ENCODE data around the gene TBCB.

The TBCB gene

DNA sequence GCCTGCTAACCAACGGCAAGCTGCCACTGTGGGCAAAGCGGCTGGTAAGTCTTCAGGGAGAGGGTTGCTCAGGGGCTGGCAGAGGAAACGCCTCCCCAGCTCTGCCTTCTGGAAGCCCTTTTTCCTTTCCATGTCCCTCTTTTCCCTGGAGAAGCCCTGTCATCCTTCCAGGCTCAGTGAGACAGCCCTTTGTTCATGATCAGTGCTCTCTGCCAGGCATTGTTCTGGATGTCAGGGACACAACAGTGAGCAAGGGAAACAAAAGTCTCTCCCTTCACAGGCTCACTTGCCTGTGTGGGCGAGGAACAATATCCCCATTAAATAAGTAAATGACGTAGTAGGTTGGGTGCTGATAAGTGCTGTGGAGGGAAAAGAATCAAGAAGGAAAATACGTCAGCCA, 18.2 kb upstream of the TBCB start:
- Histone ChIP-seq H2BK5ac (ENCODE audit: low read length) (no peak overlapping the region), H4K8ac (ENCODE audit: low read depth, low read length) (no peak overlapping the region), H4K91ac (ENCODE audit: low read depth, low read length, poor library complexity) (no peak overlapping the region), H3K18ac (ENCODE audit: low read length) (no peak overlapping the region), H3K27ac (replicated peaks; ENCODE audit: low read length) (peak overlapping the region; percentile 43), H2BK15ac (ENCODE audit: low read length) (no peak overlapping the region), H2BK12ac (ENCODE audit: low read length) (no peak overlapping the region), H3K79me1 (ENCODE audit: low read depth, low read length) (peaks cover 2% of the 10 kb centered on the region), H2AFZ (ENCODE audit: low read length) (no peak overlapping the region), H3K4me1 (ENCODE audit: control insufficient read depth in 2 of 2, insufficient read depth in 1 of 2, low read depth in 1 of 2, low read length in 2 of 2) (peaks cover 0 to 8% of the 10 kb centered on the region in 2 donors), H3K23ac (ENCODE audit: low read depth, low read length, poor library complexity) (no peak overlapping the region), H3K14ac (ENCODE audit: low read length) (no peak overlapping the region), H3K9me3 (replicated peaks in 1 of 2; ENCODE audit: control insufficient read depth in 2 of 2, insufficient read depth in 1 of 2, low read depth in 1 of 2, low read length in 2 of 2) (no peaks in the 10 kb centered on the region), H3K9ac (ENCODE audit: low read depth, low read length, poor library complexity) (no peak overlapping the region), H3K4me3 (ENCODE audit: low read length in 2 of 2) (no peak overlapping the region), H2BK120ac (ENCODE audit: low read depth, low read length) (no peak overlapping the region), H3K27me3 (ENCODE audit: control insufficient read depth in 3 of 3, insufficient read depth in 3 of 3, low read depth in 1 of 3, low read length in 3 of 3) (no peaks in the 10 kb centered on the region), H3K4ac (ENCODE audit: low read length) (no peak overlapping the region), H3K4me2 (ENCODE audit: insufficient read depth, low read length, poor library complexity, severe bottlenecking) (no peak overlapping the region), H2AK5ac (ENCODE audit: low read depth, low read length) (no peak overlapping the region), H3K36me3 (replicated peaks in 1 of 2; ENCODE audit: control insufficient read depth in 2 of 2, insufficient read depth in 2 of 2, low read length in 2 of 2) (peaks cover 42 to 92% of the 10 kb centered on the region in 2 donors)
- no peak for DNase-seq (ENCODE audit: low spot score)
- no CpG with 5 or more reads among the region's 6 CpGs for WGBS, 2 donors (ENCODE audit: extremely low coverage in 2 of 2, insufficient read length in 2 of 2, insufficient replicate concordance in 1 of 2)

- Histone ChIP-seq H3K9me3 (replicated peaks in 1 of 2; ENCODE audit: control insufficient read depth in 2 of 2, insufficient read depth in 1 of 2, low read depth in 1 of 2, low read length in 2 of 2) (no peaks in the 10 kb centered on the region), H3K4me2 (ENCODE audit: insufficient read depth, low read length, poor library complexity, severe bottlenecking) (no peak overlapping the region), H3K9ac (ENCODE audit: low read depth, low read length, poor library complexity) (peak overlapping the region; percentile 44), H3K27ac (replicated peaks; ENCODE audit: low read length) (no peak overlapping the region), H3K23ac (ENCODE audit: low read depth, low read length, poor library complexity) (peak overlapping the region; percentile 65), H3K4me3 (ENCODE audit: low read length in 2 of 2) (no peak overlapping the region), H2BK15ac (ENCODE audit: low read length) (no peak overlapping the region), H2BK5ac (ENCODE audit: low read length) (peak overlapping the region; percentile 75), H4K8ac (ENCODE audit: low read depth, low read length) (peak overlapping the region; percentile 65), H3K79me1 (ENCODE audit: low read depth, low read length) (peaks cover 6% of the 10 kb centered on the region), H3K14ac (ENCODE audit: low read length) (no peak overlapping the region), H2BK12ac (ENCODE audit: low read length) (no peak overlapping the region), H3K4ac (ENCODE audit: low read length) (no peak overlapping the region), H3K18ac (ENCODE audit: low read length) (no peak overlapping the region), H2AFZ (ENCODE audit: low read length) (no peak overlapping the region), H4K91ac (ENCODE audit: low read depth, low read length, poor library complexity) (no peak overlapping the region), H3K27me3 (ENCODE audit: control insufficient read depth in 3 of 3, insufficient read depth in 3 of 3, low read depth in 1 of 3, low read length in 3 of 3) (no peaks in the 10 kb centered on the region), H2BK120ac (ENCODE audit: low read depth, low read length) (no peak overlapping the region), H2AK5ac (ENCODE audit: low read depth, low read length) (no peak overlapping the region), H3K36me3 (replicated peaks in 1 of 2; ENCODE audit: control insufficient read depth in 2 of 2, insufficient read depth in 2 of 2, low read length in 2 of 2) (peaks cover 49 to 92% of the 10 kb centered on the region in 2 donors), H3K4me1 (ENCODE audit: control insufficient read depth in 2 of 2, insufficient read depth in 1 of 2, low read depth in 1 of 2, low read length in 2 of 2) (peaks cover 0 to 8% of the 10 kb centered on the region in 2 donors)
- no peak for DNase-seq (ENCODE audit: low spot score)
- WGBS, 2 donors (ENCODE audit: extremely low coverage in 2 of 2, insufficient read length in 2 of 2, insufficient replicate concordance in 1 of 2), result no CpG with 5 or more reads among the region's 19 CpGs
Measured at GRCh38 chr19:36099166-36099785, 16.0 kb upstream of the TBCB start.

DNA sequence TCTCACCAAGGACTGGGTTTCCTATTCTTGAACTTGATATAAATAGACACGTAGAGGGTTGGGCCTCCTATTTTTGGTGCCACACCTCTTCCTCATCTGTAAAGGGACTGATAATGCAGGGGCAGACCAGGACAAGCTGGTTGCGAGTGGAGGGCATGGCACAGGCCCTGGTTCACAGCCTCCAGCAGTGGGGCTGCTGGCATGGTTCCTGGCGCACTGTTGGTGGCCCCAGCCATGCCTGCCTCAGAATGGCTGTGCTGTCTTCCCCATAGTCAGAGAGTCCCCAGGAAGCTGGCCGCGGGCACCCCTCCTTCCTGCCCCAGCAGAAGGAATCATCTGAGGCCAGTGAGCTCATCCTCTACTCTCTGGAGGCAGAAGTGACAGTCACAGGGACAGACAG, 14.8 kb upstream of the TBCB start:
- Histone ChIP-seq H3K9ac (ENCODE audit: low read depth, low read length, poor library complexity) (peak overlapping the region; percentile 34), H3K4me3 (ENCODE audit: low read length in 2 of 2) (no peak overlapping the region), H3K4ac (ENCODE audit: low read length) (no peak overlapping the region), H3K4me2 (ENCODE audit: insufficient read depth, low read length, poor library complexity, severe bottlenecking) (no peak overlapping the region), H2BK15ac (ENCODE audit: low read length) (no peak overlapping the region), H2BK12ac (ENCODE audit: low read length) (no peak overlapping the region), H4K8ac (ENCODE audit: low read depth, low read length) (no peak overlapping the region), H3K79me1 (ENCODE audit: low read depth, low read length) (peaks cover 9% of the 10 kb centered on the region), H3K23ac (ENCODE audit: low read depth, low read length, poor library complexity) (no peak overlapping the region), H3K18ac (ENCODE audit: low read length) (no peak overlapping the region), H2BK5ac (ENCODE audit: low read length) (no peak overlapping the region), H4K91ac (ENCODE audit: low read depth, low read length, poor library complexity) (no peak overlapping the region), H3K4me1 (ENCODE audit: control insufficient read depth in 2 of 2, insufficient read depth in 1 of 2, low read depth in 1 of 2, low read length in 2 of 2) (peaks cover 0 to 8% of the 10 kb centered on the region in 2 donors), H3K36me3 (replicated peaks in 1 of 2; ENCODE audit: control insufficient read depth in 2 of 2, insufficient read depth in 2 of 2, low read length in 2 of 2) (peaks cover 56 to 94% of the 10 kb centered on the region in 2 donors), H2AK5ac (ENCODE audit: low read depth, low read length) (no peak overlapping the region), H3K27ac (replicated peaks; ENCODE audit: low read length) (no peak overlapping the region), H2AFZ (ENCODE audit: low read length) (no peak overlapping the region), H2BK120ac (ENCODE audit: low read depth, low read length) (no peak overlapping the region), H3K14ac (ENCODE audit: low read length) (no peak overlapping the region), H3K27me3 (ENCODE audit: control insufficient read depth in 3 of 3, insufficient read depth in 3 of 3, low read depth in 1 of 3, low read length in 3 of 3) (no peaks in the 10 kb centered on the region), H3K9me3 (replicated peaks in 1 of 2; ENCODE audit: control insufficient read depth in 2 of 2, insufficient read depth in 1 of 2, low read depth in 1 of 2, low read length in 2 of 2) (no peaks in the 10 kb centered on the region)
- WGBS, 2 donors (ENCODE audit: extremely low coverage in 2 of 2, insufficient read length in 2 of 2, insufficient replicate concordance in 1 of 2), result no CpG with 5 or more reads among the region's 5 CpGs
- no peak for DNase-seq (ENCODE audit: low spot score)

- Histone ChIP-seq H3K4me2 (ENCODE audit: insufficient read depth, low read length, poor library complexity, severe bottlenecking) (no peak overlapping the region), H2BK12ac (ENCODE audit: low read length) (no peak overlapping the region), H3K36me3 (replicated peaks in 1 of 2; ENCODE audit: control insufficient read depth in 2 of 2, insufficient read depth in 2 of 2, low read length in 2 of 2) (peaks cover 61 to 94% of the 10 kb centered on the region in 2 donors), H4K8ac (ENCODE audit: low read depth, low read length) (peak overlapping the region; percentile 23), H2BK120ac (ENCODE audit: low read depth, low read length) (no peak overlapping the region), H3K23ac (ENCODE audit: low read depth, low read length, poor library complexity) (no peak overlapping the region), H4K91ac (ENCODE audit: low read depth, low read length, poor library complexity) (no peak overlapping the region), H3K9me3 (replicated peaks in 1 of 2; ENCODE audit: control insufficient read depth in 2 of 2, insufficient read depth in 1 of 2, low read depth in 1 of 2, low read length in 2 of 2) (no peaks in the 10 kb centered on the region), H3K4me3 (ENCODE audit: low read length in 2 of 2) (no peak overlapping the region), H2AFZ (ENCODE audit: low read length) (no peak overlapping the region), H2BK5ac (ENCODE audit: low read length) (peak overlapping the region; percentile 71), H3K14ac (ENCODE audit: low read length) (no peak overlapping the region), H3K9ac (ENCODE audit: low read depth, low read length, poor library complexity) (no peak overlapping the region), H3K27me3 (ENCODE audit: control insufficient read depth in 3 of 3, insufficient read depth in 3 of 3, low read depth in 1 of 3, low read length in 3 of 3) (no peaks in the 10 kb centered on the region), H3K18ac (ENCODE audit: low read length) (no peak overlapping the region), H3K27ac (replicated peaks; ENCODE audit: low read length) (no peak overlapping the region), H3K4me1 (ENCODE audit: control insufficient read depth in 2 of 2, insufficient read depth in 1 of 2, low read depth in 1 of 2, low read length in 2 of 2) (peaks cover 0 to 6% of the 10 kb centered on the region in 2 donors), H3K79me1 (ENCODE audit: low read depth, low read length) (peaks cover 9% of the 10 kb centered on the region), H2BK15ac (ENCODE audit: low read length) (no peak overlapping the region), H3K4ac (ENCODE audit: low read length) (no peak overlapping the region), H2AK5ac (ENCODE audit: low read depth, low read length) (no peak overlapping the region)
- no peak for DNase-seq (ENCODE audit: low spot score)
- no CpG with 5 or more reads among the region's 27 CpGs for WGBS, 2 donors (ENCODE audit: extremely low coverage in 2 of 2, insufficient read length in 2 of 2, insufficient replicate concordance in 1 of 2)
Measured at GRCh38 chr19:36101550-36102327, 13.5 kb upstream of the TBCB start.

All from neuronal stem cell (in vitro differentiated cells).